NCI-H226 (cell line): Measurements from ENCODE around the gene RNF4.
"Not testable (repeated sequence)": the region's sequence is repeated elsewhere in the genome, so short reads cannot be mapped to it uniquely, and the experiment has no call there.

Experiments used
- DNase-seq: peaks from one replicate; pipeline ENCODE4 v3.0.0-alpha.2; 2015

The RNF4 gene

GRCh38 chr4:2537011-2537830 lies 68.3 kb downstream of the RNF4 start:
- peak; percentile 4 for DNase-seq

GRCh38 chr4:2543580-2544191 lies 74.8 kb downstream of the RNF4 start:
- DNase-seq: not testable (repeated sequence)

GRCh38 chr4:2545321-2546013 lies 76.6 kb downstream of the RNF4 start:
- DNase-seq: no peak

- no peak for DNase-seq
These were observed 77.4 kb downstream of the RNF4 start for GRCh38 chr4:2546286-2546823.

GRCh38 chr4:2546961-2547691 lies 78.2 kb downstream of the RNF4 start:
- DNase-seq: not testable (repeated sequence)

- DNase-seq: no peak
These were observed 82.2 kb downstream of the RNF4 start for GRCh38 chr4:2551118-2551517.

- no peak for DNase-seq
These were observed 83.9 kb downstream of the RNF4 start for GRCh38 chr4:2552806-2553205.

GRCh38 chr4:2558301-2558700 lies 89.4 kb downstream of the RNF4 start:
- no peak for DNase-seq

- DNase-seq: no peak
These were observed 91.3 kb downstream of the RNF4 start for GRCh38 chr4:2560167-2560566.
